AG04449 (cell line): Measurements from ENCODE around the gene TCEA2.

ENCODE experiments used
- CTCF ChIA-PET: fragments of 350-600 bp; formaldehyde crosslinking; extraction: SDS; loops from one replicate; lab custom pipeline; 2021; ENCODE audit warnings: antibody characterized with exemption; lab: Yijun Ruan, JAX
- POLR2A ChIA-PET: fragments of 400-600, 350-600 bp; formaldehyde crosslinking; extraction: SDS; loops from one replicate; lab custom pipeline; 2020; ENCODE audit warnings: antibody characterized with exemption, inconsistent platforms; lab: Yijun Ruan, JAX
- DNase-seq: peaks from one replicate; pipeline ENCODE4 v3.0.0-alpha.2; 2010; ENCODE audit warnings: low read depth, low spot score
- H3K4me3 ChIP-seq: 2 replicates; pipeline ENCODE4 v1.5.1; 2011; ENCODE audit warnings: low read depth, mild to moderate bottlenecking, control low read depth, low read length
- TF ChIP-seq, protein P1 (sequence below): IDR thresholded peaks from one replicate; pipeline ENCODE4 v1.5.1; 2011; ENCODE audit warnings: mild to moderate bottlenecking, moderate library complexity, low read length, control low read depth, inconsistent platforms; ENCODE audit not compliant: insufficient read depth; ENCODE audit errors: missing control alignments

TCEA2 gene

DNA sequence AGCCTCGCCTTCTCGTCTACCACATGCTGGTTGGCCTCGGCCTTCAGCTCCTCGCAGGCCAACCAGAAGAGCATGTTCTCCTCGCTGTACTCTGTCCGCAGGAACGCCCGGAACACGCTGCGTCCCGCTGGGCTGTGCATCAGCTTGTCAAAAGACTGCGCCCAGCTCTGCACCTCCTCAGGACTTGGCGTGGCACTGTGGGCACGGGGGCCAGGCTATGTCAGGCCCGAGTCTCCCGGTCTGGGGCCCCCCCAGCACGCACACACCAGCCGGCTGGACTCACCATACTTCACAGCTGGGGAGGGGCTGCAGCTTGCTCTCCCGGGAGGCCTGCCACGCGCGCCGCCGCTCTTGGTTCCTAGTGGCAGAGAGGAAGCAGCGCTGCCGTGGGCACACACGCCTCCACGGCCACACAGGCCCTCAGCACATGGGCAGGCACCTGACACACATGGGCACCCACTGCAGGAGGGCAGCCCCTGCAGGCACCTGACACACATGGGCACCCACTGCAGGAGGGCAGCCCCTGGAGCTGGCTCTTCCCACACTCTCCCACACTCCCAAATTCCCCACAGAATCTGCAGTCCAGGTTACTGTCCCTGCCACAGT, 11.3 kb downstream of the TCEA2 start:
- ChIA-PET POLR2A (no interaction called here), CTCF (no interaction called here)
- no peak for DNase-seq
- H3K4me3 ChIP-seq: no peak overlapping the region
- TF ChIP-seq, protein P1, sequence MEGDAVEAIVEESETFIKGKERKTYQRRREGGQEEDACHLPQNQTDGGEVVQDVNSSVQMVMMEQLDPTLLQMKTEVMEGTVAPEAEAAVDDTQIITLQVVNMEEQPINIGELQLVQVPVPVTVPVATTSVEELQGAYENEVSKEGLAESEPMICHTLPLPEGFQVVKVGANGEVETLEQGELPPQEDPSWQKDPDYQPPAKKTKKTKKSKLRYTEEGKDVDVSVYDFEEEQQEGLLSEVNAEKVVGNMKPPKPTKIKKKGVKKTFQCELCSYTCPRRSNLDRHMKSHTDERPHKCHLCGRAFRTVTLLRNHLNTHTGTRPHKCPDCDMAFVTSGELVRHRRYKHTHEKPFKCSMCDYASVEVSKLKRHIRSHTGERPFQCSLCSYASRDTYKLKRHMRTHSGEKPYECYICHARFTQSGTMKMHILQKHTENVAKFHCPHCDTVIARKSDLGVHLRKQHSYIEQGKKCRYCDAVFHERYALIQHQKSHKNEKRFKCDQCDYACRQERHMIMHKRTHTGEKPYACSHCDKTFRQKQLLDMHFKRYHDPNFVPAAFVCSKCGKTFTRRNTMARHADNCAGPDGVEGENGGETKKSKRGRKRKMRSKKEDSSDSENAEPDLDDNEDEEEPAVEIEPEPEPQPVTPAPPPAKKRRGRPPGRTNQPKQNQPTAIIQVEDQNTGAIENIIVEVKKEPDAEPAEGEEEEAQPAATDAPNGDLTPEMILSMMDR: no peak

DNA sequence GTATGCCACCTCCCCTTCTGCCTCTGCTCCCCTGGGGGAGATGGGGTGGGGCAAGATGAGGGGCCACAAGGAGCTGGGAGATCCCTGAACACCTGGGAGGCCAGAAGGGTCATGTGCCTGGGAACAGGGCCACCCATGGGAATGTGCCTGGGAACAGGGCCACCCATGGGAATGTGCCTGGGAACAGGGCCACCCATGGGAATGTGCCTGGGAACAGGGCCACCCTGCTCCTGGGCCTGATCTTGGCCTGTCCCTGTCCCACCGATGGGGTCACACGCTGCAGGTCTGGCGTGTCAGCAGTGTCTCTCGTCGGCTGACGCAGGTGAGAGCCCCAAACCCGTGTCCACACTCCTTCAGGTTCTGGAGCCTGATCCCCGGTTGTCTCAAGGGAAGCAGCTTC, 12.0 kb downstream of the TCEA2 start:
- CTCF ChIA-PET: interaction anchor here (1.0 kb wide), 1 partner anchor 8 kb away, joined by 3 read pairs; no protein-coding TSS in a partner anchor
- DNase-seq: no peak
- no peak overlapping the region for H3K4me3 ChIP-seq
- POLR2A ChIA-PET: no interaction called here
- TF ChIP-seq, protein P1: no peak

DNA sequence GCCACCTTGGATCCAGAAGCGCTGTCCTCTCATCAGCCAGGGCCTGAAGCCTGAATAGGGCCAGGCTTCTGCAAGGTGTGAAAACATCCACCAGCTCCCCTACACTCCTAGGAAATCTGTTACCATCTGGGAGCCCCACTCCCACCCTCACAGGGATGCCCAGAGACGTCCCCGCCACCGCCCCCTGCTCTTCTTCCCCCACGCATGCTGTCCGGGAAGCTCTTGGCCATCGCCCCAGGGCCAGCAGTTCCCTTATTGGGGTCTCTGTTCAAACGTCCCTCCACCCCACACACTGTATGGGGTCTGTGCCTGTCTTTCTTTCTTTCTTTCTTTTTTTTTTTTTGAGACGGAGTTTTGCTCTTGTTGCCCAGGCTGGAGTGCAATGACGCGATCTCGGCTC, 12.6 kb downstream of the TCEA2 start:
- TF ChIP-seq, protein P1: no peak
- ChIA-PET POLR2A (interaction anchor here (0.6 kb wide), 1 partner anchor 211 kb away, joined by 4 read pairs; the partner anchor contains the start of gene TPD52L2), CTCF (interaction anchor here (0.6 to 1.1 kb wide), 3 partner anchors 8 to 19 kb away, joined by 3 to 4 read pairs (median 3); no protein-coding TSS in a partner anchor)
- H3K4me3 ChIP-seq: no peak overlapping the region
- DNase-seq: no peak

DNA sequence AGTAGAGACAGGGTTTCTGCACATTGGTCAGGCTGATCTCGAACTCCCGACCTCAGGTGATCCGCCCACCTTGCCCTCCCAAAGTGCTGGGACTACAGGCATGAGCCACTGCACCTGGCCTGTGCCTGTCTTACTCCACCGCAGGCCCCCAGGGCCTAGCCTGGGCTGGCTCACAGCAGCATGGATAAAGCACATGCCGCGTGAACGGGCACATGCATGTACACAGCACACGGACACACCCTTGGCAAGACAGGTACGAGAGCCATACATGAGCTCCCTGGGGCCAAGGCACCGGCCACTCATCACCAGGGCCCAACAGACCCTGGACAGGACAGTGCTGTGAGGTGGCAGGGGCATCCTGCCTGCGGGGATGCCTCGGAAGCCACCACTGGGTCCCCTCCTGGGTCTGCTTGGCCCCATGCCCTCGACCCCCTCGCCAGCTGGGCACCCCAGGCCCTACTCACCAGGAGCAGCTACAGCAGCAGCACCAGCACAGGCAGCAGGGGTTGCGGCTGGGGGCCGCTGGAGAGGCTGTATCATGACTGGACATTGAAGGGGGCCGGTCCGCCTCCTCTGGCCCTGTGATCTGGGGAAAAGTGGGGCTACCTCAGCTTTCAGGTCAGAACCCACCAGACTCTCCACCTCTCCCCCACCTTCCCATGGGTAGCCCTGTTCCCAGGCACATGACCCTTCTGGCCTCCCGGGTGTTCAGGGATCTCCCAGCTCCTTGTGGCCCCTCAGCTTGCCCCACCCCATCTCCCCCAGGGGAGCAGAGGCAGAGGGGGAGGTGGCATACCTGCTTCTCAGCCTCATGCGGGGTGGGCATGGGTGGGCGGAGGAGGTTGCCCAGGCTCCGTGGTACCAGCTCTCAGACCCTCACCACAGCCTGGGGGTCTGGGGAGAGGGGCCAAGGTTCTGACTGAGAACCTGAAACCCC, 13.3 kb downstream of the TCEA2 start:
- CTCF ChIA-PET: interaction anchor here (0.6 to 1.1 kb wide), 3 partner anchors 14 to 38 kb away, joined by 3 to 4 read pairs (median 3); no protein-coding TSS in a partner anchor

DNA sequence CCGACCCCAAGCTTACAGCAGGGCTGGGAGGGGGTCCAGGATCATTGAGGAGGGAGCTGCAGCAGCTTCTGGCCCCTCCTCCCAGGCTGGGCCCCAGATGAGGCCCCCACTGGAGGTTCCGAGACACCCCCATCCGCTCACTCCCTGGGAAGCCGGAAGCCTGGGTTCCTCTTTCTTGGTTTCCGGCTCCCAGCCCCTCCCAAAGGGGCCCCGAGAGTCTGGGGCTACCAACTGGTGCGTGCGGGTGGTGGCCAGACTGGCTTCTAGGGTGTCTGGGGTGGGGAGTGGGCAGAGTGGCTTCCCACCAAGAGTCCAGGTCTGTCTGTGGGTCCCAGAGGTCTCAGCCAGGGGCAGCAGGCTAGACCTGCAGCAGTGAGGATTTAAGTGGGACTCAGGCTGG, 14.1 kb downstream of the TCEA2 start:
- CTCF ChIA-PET: interaction anchor here (0.9 kb wide), 1 partner anchor 39 kb away, joined by 3 read pairs; no protein-coding TSS in a partner anchor
- H3K4me3 ChIP-seq: no peak overlapping the region
- TF ChIP-seq, protein P1: no peak
- POLR2A ChIA-PET: no interaction called here
- no peak for DNase-seq

More for the DNA sequence above, 13.3 kb downstream of the TCEA2 start:
- no peak overlapping the region for H3K4me3 ChIP-seq
- POLR2A ChIA-PET: no interaction called here
- no peak for DNase-seq
- TF ChIP-seq, protein P1: no peak

DNA sequence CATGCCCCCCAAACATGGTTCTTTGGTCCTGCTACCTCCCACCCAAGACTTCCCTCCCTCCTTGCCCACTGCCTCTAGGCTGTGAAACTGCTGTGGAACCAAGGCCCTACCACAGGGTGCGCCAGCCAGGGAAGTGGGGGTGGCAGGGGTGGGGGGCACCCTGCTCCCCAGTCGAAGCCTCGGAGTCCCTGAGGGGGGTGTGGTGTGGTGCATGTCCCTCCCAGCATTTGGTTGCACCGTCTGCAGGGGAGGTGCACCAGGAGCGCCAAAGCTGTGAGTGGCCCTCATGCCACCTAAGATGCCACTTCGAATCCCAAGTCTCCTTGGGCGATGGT, 14.5 kb downstream of the TCEA2 start:
- POLR2A ChIA-PET: interaction anchor here (1.0 kb wide), 1 partner anchor 15 kb away, joined by 3 read pairs; the partner anchor contains the start of gene TCEA2
- no peak overlapping the region for H3K4me3 ChIP-seq
- no peak for DNase-seq
- TF ChIP-seq, protein P1: no peak
- CTCF ChIA-PET: interaction anchor here (1.0 to 8.7 kb wide), 2 partner anchors 8 to 44 kb away, joined by 3 to 51 read pairs; no protein-coding TSS in a partner anchor
